CD4-positive, alpha-beta T cell treated with Interferon gamma for 1 hour (primary cell): ENCODE results near the gene C1orf35.

Source experiments
- DNase-seq: peaks from one replicate; pipeline ENCODE4 v3.0.0-alpha.2; 2020

Gene C1orf35

DNA sequence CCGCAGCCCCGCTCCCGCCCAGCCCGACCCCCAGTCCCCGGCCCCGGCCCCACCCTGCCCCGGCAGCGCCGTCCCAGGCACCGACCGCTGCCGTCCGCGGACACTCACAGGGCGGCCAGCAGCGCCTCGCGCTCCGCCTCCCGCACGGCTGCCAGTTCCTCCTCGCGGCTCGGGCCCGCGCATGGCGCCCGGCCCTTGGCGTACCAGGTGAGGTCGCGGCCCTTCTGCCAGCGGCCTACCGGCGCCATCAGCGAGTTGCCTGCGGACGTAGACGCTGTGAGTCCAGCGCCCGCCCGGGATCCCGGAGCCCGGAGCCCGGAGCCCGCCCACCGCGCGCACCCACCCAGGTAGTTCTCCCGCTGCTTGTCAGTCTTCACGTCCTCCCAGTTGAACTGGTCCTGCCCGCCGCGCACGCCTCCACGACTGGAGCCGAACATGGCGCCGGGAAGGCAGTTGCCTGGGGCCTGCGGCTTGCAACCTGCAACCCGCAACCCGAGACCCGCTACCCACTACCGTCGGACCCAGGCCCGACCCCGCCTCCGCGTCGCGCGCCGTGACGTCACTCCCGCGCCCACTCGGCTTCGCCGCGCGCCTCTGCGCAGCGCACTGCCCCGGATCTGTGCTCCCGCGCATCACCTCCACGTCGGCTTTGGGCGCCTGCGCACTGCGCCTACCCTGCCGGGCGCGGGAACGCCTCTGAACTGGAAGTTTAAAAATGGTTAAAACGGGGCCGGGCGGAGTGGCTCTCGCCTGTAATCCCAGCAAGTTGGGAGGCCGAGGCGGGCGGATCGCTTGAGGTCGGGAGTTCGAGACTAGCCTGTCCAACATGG, at the start of gene C1orf35:
TSS of gene C1orf35 (minus strand) at position 535 of the 830 bp plus-strand sequence. CDS start at position 437, 98 bp downstream.
- peak; percentile 92 for DNase-seq

DNA sequence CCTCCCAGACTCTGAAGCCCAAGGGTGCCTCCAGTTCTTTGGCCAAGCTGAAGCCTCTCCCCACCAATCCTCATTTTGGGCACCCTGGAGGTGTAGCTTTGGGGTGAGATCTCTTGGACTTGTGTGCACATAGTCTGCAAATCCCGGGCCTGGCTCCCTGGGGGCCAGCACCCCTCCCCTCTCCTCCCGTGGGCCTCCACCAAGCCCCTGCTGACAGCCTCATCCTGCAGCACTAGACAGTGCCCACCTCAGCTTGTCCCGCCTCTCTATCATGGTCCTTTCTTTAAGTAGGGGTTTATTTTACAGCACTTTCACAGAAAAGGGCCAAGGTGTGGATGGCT, 49.8 kb upstream of the C1orf35 start:
- DNase-seq = no peak

DNA sequence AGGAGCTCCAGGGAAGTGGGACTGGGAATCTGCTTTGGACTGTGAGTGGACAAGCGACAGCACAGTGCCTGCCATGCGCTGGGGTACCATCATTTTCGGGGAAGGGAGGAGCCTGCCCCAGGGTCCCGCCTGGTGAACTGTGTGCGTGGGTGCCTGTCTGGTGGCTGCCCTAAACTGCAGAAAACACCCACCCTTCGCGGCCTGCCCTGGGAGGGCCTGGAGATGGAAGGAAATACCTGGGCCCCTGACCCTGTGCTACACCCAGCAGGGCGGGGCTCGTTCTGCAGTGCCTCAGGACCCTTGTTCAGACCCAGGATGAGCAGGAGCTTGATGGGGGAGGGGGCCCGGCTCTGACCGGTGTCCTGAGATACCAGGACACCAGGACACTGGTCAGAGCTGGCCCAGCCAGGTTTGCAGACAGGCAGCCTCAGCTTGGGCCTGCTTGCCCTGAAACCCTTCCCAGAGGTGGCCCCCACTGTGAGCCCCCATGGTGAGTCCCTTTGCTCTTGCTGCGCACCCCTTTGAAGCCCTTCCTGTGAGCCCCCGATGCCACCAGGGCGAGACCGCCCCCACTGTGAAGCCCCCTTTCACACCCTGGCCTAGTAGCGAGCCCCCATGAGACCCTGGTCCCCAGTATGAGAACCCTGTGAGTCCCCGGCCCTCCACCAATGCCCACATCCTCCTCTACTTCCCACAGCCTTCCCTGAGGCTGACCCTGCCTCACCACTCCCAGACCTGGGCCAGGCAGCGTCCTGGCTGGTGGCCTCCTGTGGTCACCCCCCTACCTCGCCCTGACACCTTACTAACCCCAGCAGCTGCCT, 49.2 kb upstream of the C1orf35 start:
- DNase-seq = no peak

DNA sequence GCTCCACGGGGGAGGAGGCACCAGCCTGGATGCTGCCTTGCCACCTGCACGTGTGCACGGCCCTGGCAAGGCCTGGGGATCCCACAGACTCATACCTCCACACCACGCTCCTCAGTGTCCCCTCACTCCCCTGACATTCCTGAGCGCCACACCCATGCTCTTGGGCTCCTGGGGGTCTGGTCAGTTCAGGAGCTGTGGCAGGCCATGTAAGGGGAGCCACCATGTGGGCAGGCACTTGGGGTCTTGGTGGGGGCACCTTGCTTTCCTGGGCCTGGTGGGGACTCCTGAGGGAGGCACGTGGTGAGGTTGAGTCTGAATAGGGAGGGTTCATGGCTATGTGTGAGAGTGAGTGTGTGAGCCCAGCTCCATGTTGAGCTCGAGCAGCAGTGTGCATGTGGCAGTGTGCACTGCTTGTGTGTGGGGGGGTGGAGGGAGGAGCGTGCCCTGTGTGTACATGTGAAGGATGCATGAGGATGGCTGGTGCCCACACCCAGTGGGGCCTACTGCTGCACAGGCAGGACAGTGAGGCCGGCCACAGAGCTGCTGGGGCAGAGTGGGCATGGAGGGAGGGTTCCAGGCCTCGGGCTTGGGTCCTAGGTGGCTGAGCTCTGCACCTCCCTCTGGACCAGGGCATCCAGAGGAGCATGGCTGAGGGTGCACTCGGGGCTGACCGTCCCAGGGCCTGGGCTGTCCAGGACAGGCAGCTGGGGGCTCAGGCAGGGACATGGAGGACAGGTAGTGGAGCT, 48.2 kb upstream of the C1orf35 start:
- no peak for DNase-seq

DNA sequence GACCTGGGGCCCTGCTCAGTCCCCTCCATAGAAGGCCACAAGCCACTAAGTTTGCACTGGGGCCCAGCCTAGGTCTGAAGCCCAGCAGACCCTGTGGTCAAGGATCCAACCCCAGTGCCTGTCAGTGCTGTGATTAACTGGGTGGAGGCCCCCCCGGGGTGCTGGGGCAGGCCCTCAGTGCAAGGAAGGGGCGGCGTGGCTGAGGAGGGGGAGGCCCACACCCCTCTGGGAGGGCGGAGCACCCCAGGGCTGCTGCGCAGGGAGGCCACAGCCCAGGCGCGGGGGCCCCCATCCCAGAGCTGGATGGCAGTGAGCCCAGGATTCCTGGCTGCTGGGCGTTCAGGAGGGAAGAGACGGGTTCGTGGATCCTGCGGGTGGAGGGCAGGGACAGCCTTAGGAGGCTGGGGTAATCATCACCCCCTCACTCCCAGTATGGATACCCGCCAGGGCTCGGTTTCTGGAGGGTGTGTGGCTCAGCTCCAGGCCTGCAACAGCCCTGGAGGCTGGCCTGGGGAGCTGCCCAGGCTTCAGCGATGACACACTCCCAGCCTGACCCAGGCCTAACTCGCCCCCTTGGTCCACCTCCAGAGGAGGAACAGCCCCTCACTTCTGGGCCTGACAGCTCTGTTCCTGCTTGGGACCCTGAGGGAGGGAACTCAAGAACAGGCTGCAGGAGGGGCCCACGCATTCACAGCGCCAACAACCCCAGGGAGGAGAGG, 47.5 kb upstream of the C1orf35 start:
- DNase-seq = no peak

DNA sequence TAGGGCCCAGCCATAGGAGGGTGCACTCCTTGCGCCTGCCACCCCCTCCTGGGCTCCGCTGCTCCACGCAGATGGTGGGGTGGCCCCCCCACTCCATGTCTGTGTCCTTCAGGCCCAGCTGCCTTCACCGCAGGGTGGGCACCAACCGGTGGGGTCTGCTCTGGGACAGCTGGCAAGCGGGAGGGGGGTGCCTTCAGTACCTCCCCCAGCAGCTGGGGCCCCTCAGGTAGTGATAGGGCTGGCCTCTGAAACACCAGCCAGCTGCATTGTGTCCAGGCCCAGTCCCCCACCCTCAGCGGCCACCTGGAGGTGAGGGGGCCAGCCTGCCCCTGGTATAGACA, 47.0 kb upstream of the C1orf35 start:
- DNase-seq = no peak

DNA sequence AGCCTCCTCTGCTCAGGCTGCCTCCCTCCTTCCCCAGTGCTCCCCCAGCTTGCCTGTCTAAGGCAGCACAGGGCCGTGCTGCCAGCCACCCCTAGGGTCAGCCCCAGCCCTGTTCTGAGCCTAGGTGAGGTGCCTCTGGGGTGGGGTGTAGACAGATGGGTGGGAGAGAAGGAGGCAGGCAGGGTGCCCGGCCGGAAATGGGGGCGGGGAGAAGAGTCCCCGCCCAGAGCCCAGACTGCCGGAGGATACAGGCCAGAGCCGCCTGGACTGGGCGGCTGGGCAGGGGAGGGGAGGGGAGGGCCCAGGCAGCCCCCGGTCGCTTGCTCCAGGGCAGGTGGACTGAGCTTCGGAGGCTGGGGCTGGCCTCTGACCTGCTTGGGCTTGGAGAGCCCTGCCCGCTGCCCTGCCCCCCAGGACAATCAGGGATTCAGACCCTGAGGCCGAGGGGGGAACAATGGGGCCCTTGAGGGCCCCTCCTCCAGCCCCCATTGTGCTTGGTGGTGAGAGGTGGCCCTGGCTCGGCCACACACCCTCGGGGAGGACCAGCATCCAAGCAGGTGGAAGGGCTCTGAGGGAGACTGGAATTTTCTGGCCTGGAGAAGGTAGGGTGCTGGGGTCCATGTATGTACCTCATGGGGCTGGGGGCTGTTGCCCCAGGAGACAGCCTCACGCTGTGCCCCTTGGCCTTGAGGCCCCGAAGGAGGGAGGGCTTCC, 46.4 kb upstream of the C1orf35 start, which contains the start of gene GJC2:
TSS of gene GJC2 (plus strand) at position 525 of the 714 bp plus-strand sequence. CDS start 7,829 bp downstream, outside the sequence.
- DNase-seq = no peak

DNA sequence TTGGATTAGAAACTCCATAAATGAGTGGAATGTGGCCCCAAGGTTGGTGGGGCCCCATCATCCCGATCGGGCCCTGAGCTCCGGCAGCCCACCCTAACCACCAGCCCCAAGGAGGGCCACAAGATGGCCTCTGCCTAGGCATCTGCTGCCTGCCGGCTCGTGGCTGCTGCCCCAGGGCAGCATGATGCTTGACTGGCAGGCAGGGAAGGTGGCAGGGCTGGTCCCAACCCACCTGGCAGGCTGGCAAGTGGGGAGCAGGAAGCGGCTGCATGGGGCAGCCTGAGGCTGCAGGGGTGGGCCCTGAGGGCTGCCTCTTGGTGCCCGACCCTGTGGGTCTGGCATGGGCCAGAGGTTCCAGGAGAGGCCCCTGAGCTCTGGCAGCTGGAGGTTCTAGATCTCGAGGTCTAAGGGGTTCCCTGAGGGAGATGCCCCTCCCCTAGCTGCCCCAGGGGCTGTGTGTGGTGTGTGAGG, 45.8 kb upstream of the C1orf35 start:
- DNase-seq = no peak

DNA sequence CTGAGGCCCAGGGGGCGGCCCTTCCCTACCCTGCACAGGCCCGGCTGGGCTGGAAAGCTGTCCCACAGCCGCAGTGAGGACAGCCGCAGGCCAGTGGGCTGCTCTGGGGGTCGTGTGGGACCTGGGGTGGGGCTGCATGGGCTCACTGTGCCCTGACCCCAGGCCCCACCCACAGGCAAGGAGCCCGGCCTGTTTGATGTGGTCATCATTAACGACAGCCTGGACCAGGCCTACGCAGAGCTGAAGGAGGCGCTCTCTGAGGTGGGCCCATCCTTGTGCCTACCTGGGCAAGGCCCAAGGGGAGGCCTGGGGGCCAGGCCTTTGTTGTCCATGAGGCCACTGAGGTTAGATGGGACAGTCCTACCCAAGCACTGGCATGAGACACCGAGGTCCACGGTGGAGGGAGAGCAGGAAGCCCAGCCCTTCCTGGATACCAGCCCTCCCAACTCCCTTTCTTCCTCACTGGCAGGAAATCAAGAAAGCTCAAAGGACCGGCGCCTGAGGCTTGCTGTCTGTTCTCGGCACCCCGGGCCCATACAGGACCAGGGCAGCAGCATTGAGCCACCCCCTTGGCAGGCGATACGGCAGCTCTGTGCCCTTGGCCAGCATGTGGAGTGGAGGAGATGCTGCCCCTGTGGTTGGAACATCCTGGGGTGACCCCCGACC, 45.2 kb upstream of the C1orf35 start:
- no peak for DNase-seq

DNA sequence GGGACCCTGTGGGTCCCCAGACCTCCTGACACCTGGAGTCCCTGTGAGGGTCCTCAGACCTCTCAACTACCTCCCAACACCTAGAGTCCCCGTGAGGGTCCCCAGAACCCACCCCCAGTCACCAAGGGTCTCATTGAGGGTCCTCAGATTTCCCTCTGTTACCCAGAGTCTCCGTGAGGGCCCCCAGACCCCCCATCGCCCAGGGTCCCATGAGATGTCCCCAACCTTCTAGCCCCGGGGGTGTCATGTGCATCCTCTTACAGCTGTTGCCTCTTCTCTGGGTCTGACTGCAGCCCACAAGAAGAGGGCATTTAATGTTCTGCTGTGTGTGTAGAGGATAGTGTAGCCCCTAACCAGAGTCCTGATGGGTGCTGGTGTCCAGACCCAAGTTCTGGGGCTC, 44.6 kb upstream of the C1orf35 start:
- DNase-seq = no peak

DNA sequence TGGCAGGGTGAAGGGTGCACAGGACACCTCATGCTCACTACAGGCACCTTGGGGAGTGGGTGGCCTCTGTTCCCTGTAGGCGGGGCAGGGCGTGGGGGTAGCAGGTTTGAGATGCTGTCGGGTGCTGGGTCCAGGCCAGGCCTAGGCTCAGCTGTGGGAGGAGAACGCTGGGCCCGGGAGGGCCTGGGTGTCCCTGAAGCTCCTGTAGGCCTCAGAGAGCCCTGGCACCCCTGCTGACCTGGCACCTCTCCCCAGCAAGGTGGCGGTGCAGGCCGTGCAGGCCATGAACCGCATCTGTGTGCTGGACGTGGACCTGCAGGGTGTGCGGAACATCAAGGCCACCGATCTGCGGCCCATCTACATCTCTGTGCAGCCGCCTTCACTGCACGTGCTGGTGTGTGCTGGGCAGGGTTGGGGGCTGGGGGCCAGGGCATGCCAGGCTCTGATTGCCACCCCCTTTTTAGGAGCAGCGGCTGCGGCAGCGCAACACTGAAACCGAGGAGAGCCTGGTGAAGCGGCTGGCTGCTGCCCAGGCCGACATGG, 44.1 kb upstream of the C1orf35 start:
- no peak for DNase-seq

DNA sequence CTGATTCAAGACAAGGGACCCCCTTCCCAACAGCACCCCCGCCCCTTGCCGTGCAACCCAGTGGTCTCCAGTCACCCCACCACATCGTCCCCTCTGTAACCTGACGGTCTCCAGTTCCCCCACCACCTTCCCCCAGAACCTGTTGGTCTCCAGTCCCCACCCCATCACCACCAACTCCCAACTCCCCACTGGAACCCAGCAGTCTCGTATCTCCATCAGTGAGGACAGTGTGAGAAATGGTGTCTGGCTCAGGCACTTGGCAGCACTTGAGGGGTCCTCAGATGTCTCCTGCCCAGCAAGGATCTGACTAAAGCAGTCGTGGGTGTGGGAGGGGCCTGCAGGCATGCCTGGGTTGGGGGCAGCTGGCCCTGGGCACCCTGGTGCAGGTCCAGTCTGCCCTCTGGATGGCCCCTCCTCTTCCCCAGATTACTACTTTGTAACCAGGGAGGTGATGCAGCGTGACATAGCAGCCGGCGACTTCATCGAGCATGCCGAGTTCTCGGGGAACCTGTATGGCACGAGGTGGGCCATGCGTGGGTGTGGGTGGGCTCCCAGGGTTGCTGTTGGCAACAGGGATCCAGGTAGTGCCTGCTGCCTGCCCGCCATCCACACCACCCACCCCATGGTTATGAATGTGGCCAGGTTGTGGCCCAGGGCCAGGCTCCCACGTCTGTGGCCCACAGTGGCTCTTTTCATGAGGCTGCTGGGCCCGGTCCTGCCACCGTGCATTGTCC, 43.5 kb upstream of the C1orf35 start:
- no peak for DNase-seq

DNA sequence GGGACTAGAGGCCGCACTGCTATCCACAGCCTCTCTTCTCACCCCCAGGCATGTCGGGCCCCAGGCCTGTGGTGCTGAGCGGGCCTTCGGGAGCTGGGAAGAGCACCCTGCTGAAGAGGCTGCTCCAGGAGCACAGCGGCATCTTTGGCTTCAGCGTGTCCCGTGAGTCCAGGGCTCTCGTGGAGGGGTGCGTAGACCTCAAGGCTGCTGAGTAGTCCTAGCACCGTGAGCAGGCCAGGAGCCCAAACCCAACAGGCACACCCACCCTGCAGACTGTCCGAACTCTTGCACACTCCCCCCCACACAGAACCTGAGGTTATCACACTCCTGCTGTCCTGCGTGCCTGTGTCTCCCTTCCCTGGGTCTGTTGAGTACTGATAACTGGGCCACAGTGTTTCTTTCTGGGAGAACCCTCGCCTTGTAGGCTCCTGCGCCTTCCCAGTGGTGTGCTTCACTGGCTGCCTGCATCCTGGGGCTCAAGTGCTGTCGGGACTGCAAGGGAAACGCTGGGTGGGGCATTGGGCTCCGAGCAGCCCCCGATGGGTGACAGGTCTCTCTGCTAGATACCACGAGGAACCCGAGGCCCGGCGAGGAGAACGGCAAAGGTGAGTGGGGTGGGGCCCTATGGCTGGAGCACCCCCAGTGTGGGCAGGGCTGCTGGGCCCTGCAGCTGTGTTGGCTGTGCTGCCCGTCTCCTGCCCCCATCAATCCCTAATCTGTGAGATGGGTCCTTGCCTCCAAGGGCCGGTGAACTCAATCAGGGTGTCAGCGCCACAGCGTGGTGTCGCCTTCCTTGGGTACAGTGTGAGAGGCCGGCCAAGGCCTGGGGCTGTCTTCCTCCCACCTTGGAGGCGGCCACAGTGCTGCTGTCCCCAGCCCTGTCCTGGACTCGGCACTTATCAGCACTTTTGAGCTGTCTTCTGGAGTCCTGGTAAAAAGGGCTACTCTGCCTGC, 42.6 kb upstream of the C1orf35 start:
- DNase-seq = no peak

DNA sequence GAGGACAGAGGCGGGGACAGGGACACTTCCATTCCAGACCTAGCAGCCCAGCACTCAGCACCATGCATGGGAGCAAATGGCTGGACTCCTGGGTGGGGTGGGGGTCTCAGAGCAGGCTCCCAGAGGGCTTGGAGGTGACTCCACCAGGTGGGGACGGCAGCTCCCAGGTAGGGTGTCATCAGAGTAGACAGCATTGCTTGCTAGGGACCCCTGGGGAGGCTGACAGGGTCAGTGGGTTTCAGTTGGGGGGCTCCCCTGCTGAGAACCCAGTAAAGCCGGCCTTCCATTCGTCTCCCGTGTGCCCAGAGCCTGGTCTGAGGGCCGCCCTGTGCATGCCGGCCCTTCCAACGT, 41.8 kb upstream of the C1orf35 start:
- no peak for DNase-seq

DNA sequence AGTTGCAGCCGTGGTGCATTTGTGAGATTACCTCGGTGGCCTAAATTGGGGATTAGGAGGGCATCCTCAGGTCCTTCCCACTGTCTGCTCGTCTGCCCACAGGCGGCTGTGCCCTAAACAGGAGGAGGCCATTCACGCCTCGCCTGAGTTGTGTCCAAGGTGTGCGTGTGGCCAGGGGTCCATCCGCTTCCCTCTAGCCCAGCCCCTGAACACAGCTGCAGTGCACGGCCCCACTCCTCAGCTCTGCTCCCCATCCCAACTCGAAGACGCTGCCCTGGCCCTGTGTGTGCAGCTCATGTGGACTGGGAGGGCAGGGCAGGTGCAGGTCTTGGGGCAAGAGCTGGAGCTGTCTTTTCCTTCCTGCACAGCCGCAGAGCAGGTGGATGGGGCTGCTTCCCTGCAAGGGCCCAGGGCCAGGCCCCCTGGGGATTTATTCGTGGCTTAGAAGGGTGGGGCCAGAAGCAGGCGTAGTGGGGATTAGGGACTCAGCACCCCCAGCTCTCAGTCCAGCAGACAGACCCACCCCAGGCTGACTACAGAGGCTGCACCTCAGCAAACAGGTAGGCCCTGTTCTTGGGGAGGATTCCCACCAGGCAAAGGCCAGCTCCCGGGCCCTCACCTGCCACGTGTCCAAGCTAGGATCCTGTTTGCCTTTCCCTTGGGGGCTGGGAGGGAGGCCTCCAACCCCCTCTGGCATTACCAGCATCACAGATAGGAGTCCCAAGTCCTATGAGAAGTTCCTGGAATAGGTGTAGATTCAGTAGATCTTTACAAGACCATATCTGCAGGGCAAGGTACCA, 41.3 kb upstream of the C1orf35 start:
- no peak for DNase-seq

DNA sequence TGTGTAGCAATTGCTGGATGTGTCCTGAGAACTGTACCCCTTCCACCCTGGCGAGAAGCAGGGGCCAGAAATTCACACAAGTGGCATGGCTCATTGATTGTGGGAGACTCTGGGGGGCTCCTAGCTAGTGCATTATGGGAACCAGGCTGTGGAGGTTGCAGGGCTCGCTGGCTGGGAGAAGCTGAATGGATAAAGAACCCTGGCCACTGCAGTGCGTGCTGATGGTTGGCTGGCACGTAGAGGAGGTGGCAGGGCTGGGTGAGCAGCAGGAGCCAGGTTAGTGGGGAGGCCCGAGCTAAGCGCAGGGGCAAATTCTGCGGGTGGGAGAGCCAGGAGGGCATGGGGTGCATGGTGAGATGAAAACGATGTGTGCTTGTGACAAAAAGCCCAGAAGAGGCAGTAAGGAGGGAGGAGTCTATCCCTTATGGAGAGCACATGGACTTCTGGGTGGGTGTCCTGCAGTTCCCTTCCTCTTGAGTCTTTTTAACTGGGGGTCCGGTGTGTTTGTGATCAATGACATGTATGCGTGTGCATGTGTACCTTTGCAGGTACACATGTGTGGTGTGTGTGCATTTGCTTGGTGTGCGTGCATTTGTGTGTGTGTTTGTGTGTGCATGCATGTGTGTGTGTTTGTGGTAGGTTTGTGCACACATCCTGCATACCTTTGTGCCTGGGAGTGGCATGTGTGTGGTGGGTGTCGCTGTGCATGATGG, 40.5 kb upstream of the C1orf35 start:
- no peak for DNase-seq

DNA sequence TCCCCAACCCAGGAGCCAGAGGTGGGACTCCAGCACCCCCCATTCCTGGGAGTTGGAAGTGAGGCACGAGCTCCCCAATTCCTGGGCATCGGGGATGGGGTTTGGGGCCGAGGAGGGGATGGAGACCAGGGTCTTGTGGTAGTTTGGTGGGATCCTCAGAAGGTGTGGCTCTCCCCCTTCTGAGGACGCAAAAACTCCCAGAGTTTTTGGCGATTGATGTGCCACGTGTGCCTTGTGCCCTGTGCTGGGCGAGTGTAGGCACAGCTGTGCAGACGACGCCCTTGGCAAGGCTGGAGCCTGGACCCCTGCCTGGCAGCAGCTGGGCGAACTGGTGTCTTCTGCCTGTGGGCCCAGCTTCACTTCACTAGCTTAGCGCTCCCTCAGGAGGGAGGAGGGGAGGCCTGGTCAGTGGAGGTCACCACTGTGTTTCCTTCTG, 39.6 kb upstream of the C1orf35 start:
- DNase-seq = no peak
